Ascending aorta (tissue), 2 donors: Measurements from ENCODE around the gene POGLUT2. TPM values are rescaled to one million over a fixed set of nuclear protein-coding genes. Genes with fewer than 3 reads are reported as not detected.
"Not testable (repeated sequence)": the region's sequence is repeated elsewhere in the genome, so short reads cannot be mapped to it uniquely, and the experiment has no call there.

Experiments used
- DNase-seq, 2 donors: peaks; one replicate each; pipeline ENCODE4 v3.0.0-alpha.2; 2019; ENCODE audit warnings: low spot score in 2 of 2
- H3K27ac ChIP-seq, 2 donors: fragments of 200-600 bp; sonication (generic); one replicate each; pipeline ENCODE4 v1.5.1; 2016 to 2017; ENCODE audit warnings: mild to moderate bottlenecking in 1 of 2
- H3K27me3 ChIP-seq: fragments of 200-600 bp; sonication (generic); one replicate; pipeline ENCODE4 v1.5.1; 2017
- H3K36me3 ChIP-seq, 2 donors: fragments of 200-600 bp; sonication (generic); one replicate each; pipeline ENCODE4 v1.5.1; 2016
- H3K4me1 ChIP-seq, 2 donors: fragments of 200-600 bp; sonication (generic); one replicate each; pipeline ENCODE4 v1.5.1; 2016 to 2017; ENCODE audit warnings: mild to moderate bottlenecking in 1 of 2
- H3K4me3 ChIP-seq, 2 donors: fragments of 200-600 bp; sonication (generic); one replicate each; pipeline ENCODE4 v1.5.1; 2016 to 2017; ENCODE audit warnings: mild to moderate bottlenecking in 1 of 2
- H3K9me3 ChIP-seq, 2 donors: fragments of 200-600 bp; sonication (generic); one replicate each; pipeline ENCODE4 v1.5.1; 2016
- intact Hi-C: fragments of 100-400 bp; cut with DNase I; formaldehyde crosslinking; loops from one replicate; pipeline ENCODE4 v1.15.1; 2023
- total RNA-seq: library from RNA; depleted of rRNA; stranded (reverse); fragments of >200 nt; gene quantifications from one replicate; pipeline ENCODE4 v1.1.0, GENCODE V29; 2016
- TF ChIP-seq, protein P1 (sequence below), 3 experiments: fragments of 200-600 bp in 2 of 3; fragments of 450-650 bp in 1 of 3; sonication (generic) in 2 of 3; IDR thresholded peaks; one replicate each; pipeline ENCODE4 v1.5.1; 2016 to 2019; ENCODE audit warnings: antibody characterized with exemption in 3 of 3, mild to moderate bottlenecking in 1 of 3, moderate library complexity in 1 of 3

POGLUT2 gene
- total RNA-seq, 1 donor from 2014 or later = 38.0 TPM

- Histone ChIP-seq H3K27me3 (no peaks in the 10 kb centered on the region), H3K27ac (no peak overlapping the region), H3K4me1 (no peaks in the 10 kb centered on the region), H3K9me3 (no peaks in the 10 kb centered on the region), H3K36me3 (peaks cover 14 to 31% of the 10 kb centered on the region in 2 donors), H3K4me3 (no peak overlapping the region)
- DNase-seq = no peak
- intact Hi-C loops = no loop called here
- TF ChIP-seq, protein P1, sequence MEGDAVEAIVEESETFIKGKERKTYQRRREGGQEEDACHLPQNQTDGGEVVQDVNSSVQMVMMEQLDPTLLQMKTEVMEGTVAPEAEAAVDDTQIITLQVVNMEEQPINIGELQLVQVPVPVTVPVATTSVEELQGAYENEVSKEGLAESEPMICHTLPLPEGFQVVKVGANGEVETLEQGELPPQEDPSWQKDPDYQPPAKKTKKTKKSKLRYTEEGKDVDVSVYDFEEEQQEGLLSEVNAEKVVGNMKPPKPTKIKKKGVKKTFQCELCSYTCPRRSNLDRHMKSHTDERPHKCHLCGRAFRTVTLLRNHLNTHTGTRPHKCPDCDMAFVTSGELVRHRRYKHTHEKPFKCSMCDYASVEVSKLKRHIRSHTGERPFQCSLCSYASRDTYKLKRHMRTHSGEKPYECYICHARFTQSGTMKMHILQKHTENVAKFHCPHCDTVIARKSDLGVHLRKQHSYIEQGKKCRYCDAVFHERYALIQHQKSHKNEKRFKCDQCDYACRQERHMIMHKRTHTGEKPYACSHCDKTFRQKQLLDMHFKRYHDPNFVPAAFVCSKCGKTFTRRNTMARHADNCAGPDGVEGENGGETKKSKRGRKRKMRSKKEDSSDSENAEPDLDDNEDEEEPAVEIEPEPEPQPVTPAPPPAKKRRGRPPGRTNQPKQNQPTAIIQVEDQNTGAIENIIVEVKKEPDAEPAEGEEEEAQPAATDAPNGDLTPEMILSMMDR (IDR thresholded peaks at IDR 0.05) = no peak
These were observed 10.1 kb downstream of the POGLUT2 start for GRCh38 chr13:102788683-102789082.

- TF ChIP-seq, protein P1 (IDR thresholded peaks at IDR 0.05) = no peak
- Histone ChIP-seq H3K4me3 (no peak overlapping the region), H3K9me3 (no peaks in the 10 kb centered on the region), H3K36me3 (peaks cover 12 to 14% of the 10 kb centered on the region in 2 donors), H3K4me1 (no peaks in the 10 kb centered on the region), H3K27ac (no peak overlapping the region), H3K27me3 (no peaks in the 10 kb centered on the region)
- intact Hi-C loops = no loop called here
- DNase-seq = no peak
These were observed 14.3 kb downstream of the POGLUT2 start for GRCh38 chr13:102784483-102784882.

DNA sequence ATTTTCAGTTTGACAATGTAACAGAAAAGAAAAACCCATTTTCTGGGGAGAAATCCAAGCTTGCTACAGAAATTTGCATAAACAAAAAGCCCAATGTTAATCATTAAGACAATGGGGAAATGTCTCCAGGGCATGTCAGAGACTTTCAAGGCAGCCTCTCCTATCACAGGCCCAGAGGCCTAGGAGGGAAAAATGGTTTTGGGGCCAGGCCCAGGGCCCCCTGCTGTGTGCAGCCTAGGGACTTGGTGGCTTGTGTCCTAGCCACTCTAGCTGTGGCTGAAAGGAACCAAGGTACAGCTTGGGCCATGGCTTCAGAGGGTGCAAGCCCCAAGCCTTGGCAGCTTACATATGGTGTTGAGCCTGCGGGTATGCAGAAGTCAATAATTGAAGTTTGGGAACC lies 17.2 kb downstream of the POGLUT2 start:
- TF ChIP-seq, protein P1 (IDR thresholded peaks at IDR 0.05) = no peak
- H3K36me3 ChIP-seq = peaks cover 0 to 3% of the 10 kb centered on the region in 2 donors
- H3K4me1 ChIP-seq = no peaks in the 10 kb centered on the region
- no peaks in the 10 kb centered on the region for H3K27me3 ChIP-seq
- intact Hi-C loops = no loop called here
- no peak overlapping the region for H3K4me3 ChIP-seq
- DNase-seq = no peak
- no peak overlapping the region for H3K27ac ChIP-seq
- no peaks in the 10 kb centered on the region for H3K9me3 ChIP-seq

DNA sequence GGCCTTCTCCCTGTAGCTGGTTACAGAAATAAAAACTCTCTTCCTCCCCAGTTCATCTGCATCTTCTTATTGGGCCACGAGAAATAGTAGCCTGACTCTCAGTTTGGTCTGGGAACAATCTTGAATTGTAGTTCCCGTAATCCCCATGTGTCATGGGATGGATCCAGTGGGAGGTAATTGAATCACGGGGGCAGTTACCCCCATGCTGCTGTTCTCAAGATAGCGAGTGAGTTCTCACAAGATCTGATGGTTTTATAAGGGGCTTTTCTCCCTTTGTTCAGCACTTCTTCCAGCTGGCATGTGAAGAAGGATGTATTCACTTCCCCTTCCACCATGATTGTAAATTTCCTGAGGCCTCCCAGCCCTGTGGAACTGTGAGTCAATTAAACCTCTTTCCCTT lies 18.1 kb downstream of the POGLUT2 start:
- intact Hi-C loops, H3K27me3 ChIP-seq, DNase-seq: not testable (repeated sequence)

GRCh38 chr13:102779436-102780159 lies 19.2 kb downstream of the POGLUT2 start:
- intact Hi-C loops = loop anchor here (10.0 kb wide), 1 partner anchor 385 kb away; no protein-coding TSS in a partner anchor
- Histone ChIP-seq H3K27me3 (no peaks in the 10 kb centered on the region), H3K9me3 (no peaks in the 10 kb centered on the region), H3K36me3 (peaks cover 0 to 3% of the 10 kb centered on the region in 2 donors), H3K27ac (no peak overlapping the region), H3K4me3 (no peak overlapping the region), H3K4me1 (no peaks in the 10 kb centered on the region)
- TF ChIP-seq, protein P1 (IDR thresholded peaks at IDR 0.05) = no peak
- no peak for DNase-seq

More for the DNA sequence above, 18.1 kb downstream of the POGLUT2 start:
- H3K27ac ChIP-seq, H3K4me1 ChIP-seq, H3K36me3 ChIP-seq, H3K4me3 ChIP-seq, H3K9me3 ChIP-seq: not testable (repeated sequence)

DNA sequence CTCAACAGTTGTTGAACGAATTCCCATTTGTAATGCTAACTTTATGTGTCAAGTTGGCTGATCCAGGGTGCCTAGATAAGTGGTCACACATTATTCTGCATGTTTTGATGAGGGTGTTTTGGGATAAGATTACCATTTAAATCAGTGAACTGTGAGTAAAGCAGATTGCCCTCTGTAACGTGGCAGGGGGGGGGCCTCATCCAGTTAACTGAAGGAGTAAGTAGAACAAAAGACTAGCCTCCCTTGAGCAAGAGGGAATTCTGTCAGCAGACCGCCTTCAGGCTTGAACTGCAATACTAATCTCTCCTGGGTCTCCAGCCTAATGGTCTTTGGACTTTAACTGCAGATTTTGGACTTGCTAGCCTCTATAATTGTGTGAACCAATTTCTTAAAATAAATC lies 21.0 kb downstream of the POGLUT2 start:
- peaks cover 0 to 3% of the 10 kb centered on the region in 2 donors for H3K36me3 ChIP-seq
- TF ChIP-seq, protein P1 (IDR thresholded peaks at IDR 0.05) = no peak
- H3K27ac ChIP-seq = no peak overlapping the region
- no peak overlapping the region for H3K4me3 ChIP-seq
- H3K9me3 ChIP-seq = no peaks in the 10 kb centered on the region
- no peak for DNase-seq
- intact Hi-C loops = loop anchor here (10.0 kb wide), 1 partner anchor 383 kb away; no protein-coding TSS in a partner anchor
- peaks cover 0 to 6% of the 10 kb centered on the region in 2 donors for H3K4me1 ChIP-seq
- H3K27me3 ChIP-seq = no peaks in the 10 kb centered on the region
